HTERT RPE-1 (cell line): ENCODE results near the gene TEX2.
"Not testable (repeated sequence)": the region's sequence is repeated elsewhere in the genome, so short reads cannot be mapped to it uniquely, and the experiment has no call there.

Source experiments
- in situ Hi-C: fragments of 300-500 bp; cut with MboI; formaldehyde crosslinking; loops from 4 replicates; pipeline ENCODE4 v1.14.3; 2020; ENCODE audit warnings: low sequenced_read_pairs

TEX2 gene

GRCh38 chr17:64240741-64241347, 22.2 kb downstream of the TEX2 start:
- in situ Hi-C loops = no loop called here

- in situ Hi-C loops = no loop called here
These were observed 22.8 kb downstream of the TEX2 start for GRCh38 chr17:64240261-64240740.

- in situ Hi-C loops = not testable (repeated sequence)
These were observed 24.6 kb downstream of the TEX2 start for GRCh38 chr17:64238449-64238848.

- in situ Hi-C loops = no loop called here
These were observed 26.1 kb downstream of the TEX2 start for GRCh38 chr17:64236827-64237403.

- in situ Hi-C loops = no loop called here
These were observed 28.1 kb downstream of the TEX2 start for GRCh38 chr17:64234961-64235360.

- in situ Hi-C loops = no loop called here
These were observed 30.4 kb downstream of the TEX2 start for GRCh38 chr17:64232466-64233262.

- in situ Hi-C loops = no loop called here
These were observed 31.4 kb downstream of the TEX2 start for GRCh38 chr17:64231567-64232141.

- in situ Hi-C loops = no loop called here
These were observed 32.2 kb downstream of the TEX2 start for GRCh38 chr17:64230791-64231408.

- in situ Hi-C loops = no loop called here
These were observed 33.0 kb downstream of the TEX2 start for GRCh38 chr17:64229815-64230728.

GRCh38 chr17:64226132-64226531, 36.9 kb downstream of the TEX2 start:
- in situ Hi-C loops = no loop called here

- in situ Hi-C loops = no loop called here
These were observed 37.6 kb downstream of the TEX2 start for GRCh38 chr17:64225410-64225809.

GRCh38 chr17:64223931-64224629, 39.0 kb downstream of the TEX2 start:
- in situ Hi-C loops = no loop called here

- in situ Hi-C loops = no loop called here
These were observed 39.8 kb downstream of the TEX2 start for GRCh38 chr17:64223283-64223682.

- in situ Hi-C loops = no loop called here
These were observed 41.4 kb downstream of the TEX2 start for GRCh38 chr17:64221679-64222078.

GRCh38 chr17:64220604-64221003, 42.5 kb downstream of the TEX2 start:
- in situ Hi-C loops = not testable (repeated sequence)

- in situ Hi-C loops = no loop called here
These were observed 43.5 kb downstream of the TEX2 start for GRCh38 chr17:64219571-64219970.

GRCh38 chr17:64218066-64218465, 45.0 kb downstream of the TEX2 start:
- in situ Hi-C loops = no loop called here

GRCh38 chr17:64217249-64217691, 45.8 kb downstream of the TEX2 start:
- in situ Hi-C loops = no loop called here
